Gastrocnemius medialis (tissue), 4 donors: ENCODE data around the gene ITGA2B. TPM values are rescaled to one million over a fixed set of nuclear protein-coding genes. Genes with fewer than 3 reads are reported as not detected.

Experiments
- total RNA-seq, 4 donors: library from RNA; depleted of rRNA; stranded (reverse); fragments of >200 nt; gene quantifications; one replicate each; pipeline versions ENCODE4 v1.1.0 to v1.2.3, GENCODE V29; 2016

Gene ITGA2B
- total RNA-seq, 4 donors from 2014 or later, result 0.33 TPM; not detected in 3

Other genes with a start within 250 kb of the ITGA2B start
- gene HROB, start 247.7 kb downstream of the ITGA2B start, total RNA-seq, result 1 to 10 TPM in 3 of 4 donors, under 1 TPM in 1; 0.97 to 7.4 (median 1.9) TPM
- 100 to 1,000 TPM in 1 of 4 donors, 10 to 100 TPM in 3; 13.2 to 134 (median 34.2) TPM for gene ASB16, start 218.9 kb downstream of the ITGA2B start, total RNA-seq
- gene TMUB2, start 202.7 kb downstream of the ITGA2B start, total RNA-seq, result 10 to 100 TPM; 25.6 to 34.7 (median 27.4) TPM
- gene ATXN7L3, start 189.8 kb downstream of the ITGA2B start, total RNA-seq, result 10 to 100 TPM; 39.3 to 46.0 (median 40.6) TPM
- gene UBTF, start 170.0 kb downstream of the ITGA2B start, total RNA-seq, result 10 to 100 TPM; 36.2 to 64.3 (median 46.0) TPM
- under 1 TPM in 2 of 4 donors, not detected in 2; 0.11 to 0.20 TPM for gene SLC4A1, start 121.5 kb downstream of the ITGA2B start, total RNA-seq
- gene RUNDC3A, start 81.0 kb downstream of the ITGA2B start, total RNA-seq, result not detected
- 10 to 100 TPM; 36.7 to 44.2 (median 38.4) TPM for gene SLC25A39, start 64.8 kb downstream of the ITGA2B start, total RNA-seq
- gene GRN, start 44.3 kb downstream of the ITGA2B start, total RNA-seq, result 100 to 1,000 TPM in 2 of 4 donors, 10 to 100 TPM in 2; 64.2 to 111 (median 87.1) TPM
- under 1 TPM in 3 of 4 donors, not detected in 1; 0.10 to 0.47 (median 0.23) TPM for gene FAM171A2, start 25.8 kb downstream of the ITGA2B start, total RNA-seq
- gene GPATCH8, start 113.8 kb upstream of the ITGA2B start, total RNA-seq, result 10 to 100 TPM; 39.9 to 75.1 (median 50.8) TPM
- under 1 TPM in 3 of 4 donors, not detected in 1; 0.31 to 0.68 (median 0.58) TPM for gene FZD2, start 167.8 kb upstream of the ITGA2B start, total RNA-seq